ENCODE measurements around the gene AMH. TPM values are rescaled to one million over a fixed set of nuclear protein-coding genes. Genes with fewer than 3 reads are reported as not detected.

The AMH gene
- total RNA-seq, 1 experiment from 2014 or later: 21.9 TPM

GRCh38 chr19:2213799-2214198 is 35.3 kb upstream of the AMH start:
- no TSS peak for BruUV-seq (replicated peaks)
- H3K27me3 ChIP-seq (ENCODE audit: control insufficient read depth, insufficient read depth, low read length): no peaks in the 10 kb centered on the region
- ATAC-seq: no peak
- H3K4me3 ChIP-seq (ENCODE audit: low read depth in 2 of 2, low read length in 2 of 2): no peak overlapping the region
- in situ Hi-C loops (cut with HindIII; ENCODE audit: low pct_unique_long_range_greater_than_20kb, low sequenced_read_pairs) (no loop called here), intact Hi-C loops (cut with micrococcal nuclease; ENCODE audit: unreplicated experiment) (no loop called here)
- no peaks in the 10 kb centered on the region for H3K4me1 ChIP-seq (ENCODE audit: control insufficient read depth, insufficient read depth, low read length)
- ChIA-PET POLR2A (no interaction called here), CTCF (no interaction called here)
- no peak for DNase-seq (ENCODE audit: low read depth, low spot score)
- no peaks in the 10 kb centered on the region for H3K36me3 ChIP-seq (ENCODE audit: control insufficient read depth, insufficient read depth, low read length)
- TF ChIP-seq POLR2AphosphoS5 (IDR thresholded peaks at IDR 0.05; ENCODE audit: low read depth, low read length) (no peak), TCF7L2 (IDR thresholded peaks at IDR 0.05; ENCODE audit: low read depth, low read length) (no peak), CTCF (IDR thresholded peaks at IDR 0.05) (no peak), SIN3A (IDR thresholded peaks at IDR 0.05; ENCODE audit: borderline replicate concordance, insufficient read depth, low read depth, low read length) (no peak), REST (IDR thresholded peaks at IDR 0.05; ENCODE audit: insufficient read depth in 1 of 2, low read depth in 2 of 2, low read length in 1 of 2) (no peak)
- no peak overlapping the region for H3K27ac ChIP-seq (ENCODE audit: low read length)
- no peaks in the 10 kb centered on the region for H3K9me3 ChIP-seq (ENCODE audit: control insufficient read depth, insufficient read depth, low read depth, low read length)

DNA sequence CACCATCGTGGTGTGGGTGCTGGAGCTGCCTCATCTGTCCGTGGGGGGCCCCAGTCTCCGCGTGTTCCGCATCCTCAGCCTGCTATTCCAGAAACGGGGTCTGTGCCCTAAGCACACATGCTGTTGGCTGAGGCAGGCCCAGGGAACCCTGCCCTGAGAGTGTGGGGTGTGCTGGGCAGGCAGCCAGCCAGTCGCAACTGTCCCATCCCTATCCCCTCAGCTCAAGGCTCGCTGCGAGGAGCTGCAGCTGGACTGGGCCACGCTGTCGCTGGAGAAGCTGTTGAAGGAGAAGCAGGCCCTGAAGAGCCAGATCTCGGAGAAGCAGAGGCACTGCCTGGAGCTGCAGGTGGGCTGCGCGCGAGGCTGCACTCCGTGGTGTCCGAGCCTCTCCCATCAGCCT is 34.9 kb upstream of the AMH start:
- Histone ChIP-seq H3K9me3 (ENCODE audit: control insufficient read depth, insufficient read depth, low read depth, low read length) (no peaks in the 10 kb centered on the region), H3K36me3 (ENCODE audit: control insufficient read depth, insufficient read depth, low read length) (no peaks in the 10 kb centered on the region), H3K27ac (ENCODE audit: low read length) (no peak overlapping the region), H3K4me3 (ENCODE audit: low read depth in 2 of 2, low read length in 2 of 2) (no peak overlapping the region), H3K27me3 (ENCODE audit: control insufficient read depth, insufficient read depth, low read length) (no peaks in the 10 kb centered on the region), H3K4me1 (ENCODE audit: control insufficient read depth, insufficient read depth, low read length) (no peaks in the 10 kb centered on the region)
- CTCF ChIA-PET: no interaction called here
- in situ Hi-C loops (cut with HindIII; ENCODE audit: low pct_unique_long_range_greater_than_20kb, low sequenced_read_pairs) (no loop called here), intact Hi-C loops (cut with micrococcal nuclease; ENCODE audit: unreplicated experiment) (no loop called here)
- BruUV-seq (replicated peaks): no TSS peak
- POLR2A ChIA-PET: no interaction called here
- no peak for ATAC-seq
- no peak for DNase-seq (ENCODE audit: low read depth, low spot score)
- no peak for TF ChIP-seq REST (IDR thresholded peaks at IDR 0.05; ENCODE audit: insufficient read depth in 1 of 2, low read depth in 2 of 2, low read length in 1 of 2)
- no peak for TF ChIP-seq POLR2AphosphoS5 (IDR thresholded peaks at IDR 0.05; ENCODE audit: low read depth, low read length)
- TF ChIP-seq SIN3A (IDR thresholded peaks at IDR 0.05; ENCODE audit: borderline replicate concordance, insufficient read depth, low read depth, low read length): no peak
- no peak for TF ChIP-seq CTCF (IDR thresholded peaks at IDR 0.05)
- TF ChIP-seq TCF7L2 (IDR thresholded peaks at IDR 0.05; ENCODE audit: low read depth, low read length): no peak
